Panc1 (cell line): ENCODE measurements around the gene NOL4L. TPM values are rescaled to one million over a fixed set of nuclear protein-coding genes. Genes with fewer than 3 reads are reported as not detected.
A peak's percentile ranks its signal among the peaks of the same experiment; 100 is the strongest.

ENCODE experiments used
- ATAC-seq: fragments of 200-7000 bp; cut with Tn5 transposase; 2 replicates; pipeline ENCODE4 v1.9.1; 2020; ENCODE audit warnings: mild to moderate bottlenecking, moderate library complexity
- Bru-seq: library from RNA; stranded (reverse); fragments of 400-500 nt; gene quantifications from one replicate; lab custom pipeline; 2021; lab: Mats Ljungman, UMichigan
- BruChase-seq, 2 experiments: library from RNA; stranded (reverse); fragments of 400-500 nt; gene quantifications; one replicate each; lab custom pipeline; 2021; lab: Mats Ljungman, UMichigan
- BruUV-seq: library from RNA; stranded (reverse); fragments of 400-500 nt; replicated peaks from 2 replicates; lab custom pipeline; 2021; lab: Mats Ljungman, UMichigan
- CTCF ChIA-PET: fragments of 300-600 bp; sonication (Branson Sonifier 250); formaldehyde crosslinking; loops from one replicate; lab custom pipeline; 2022; ENCODE audit warnings: antibody characterized with exemption; lab: Charles Lee
- POLR2A ChIA-PET: fragments of 300-600 bp; sonication (Branson Sonifier 250); formaldehyde crosslinking; loops from one replicate; lab custom pipeline; 2022; ENCODE audit warnings: antibody characterized with exemption; lab: Charles Lee
- DNase-seq: peaks from one replicate; pipeline ENCODE4 v3.0.0-alpha.2; 2010; ENCODE audit warnings: low read depth, low spot score
- H3K27ac ChIP-seq: 2 replicates; pipeline ENCODE4 v1.5.1; 2011; ENCODE audit warnings: mild to moderate bottlenecking, low read length, inconsistent platforms
- H3K27me3 ChIP-seq: fragments of 200-500 bp; sonication (Bioruptor generic); 2 replicates; pipeline ENCODE4 v1.6.0; 2014; ENCODE audit warnings: low read length, inconsistent platforms; ENCODE audit not compliant: control insufficient read depth, insufficient read depth
- H3K36me3 ChIP-seq: fragments of 200-500 bp; sonication (Bioruptor generic); 2 replicates; pipeline ENCODE4 v1.5.1; 2014; ENCODE audit warnings: inconsistent platforms, mild to moderate bottlenecking, low read length, moderate library complexity; ENCODE audit not compliant: control insufficient read depth, insufficient read depth
- H3K4me1 ChIP-seq: 2 replicates; pipeline ENCODE4 v1.5.1; 2011; ENCODE audit warnings: inconsistent platforms, mild to moderate bottlenecking, low read length, moderate library complexity; ENCODE audit not compliant: control insufficient read depth, insufficient read depth
- H3K4me3 ChIP-seq, 2 experiments: 2 replicates each; pipeline ENCODE4 v1.5.1; 2011 to 2012; ENCODE audit warnings: low read depth in 2 of 2, low read length in 2 of 2, mild to moderate bottlenecking in 2 of 2, inconsistent platforms in 1 of 2, moderate library complexity in 1 of 2
- H3K9me3 ChIP-seq: fragments of 200-500 bp; sonication (Bioruptor generic); 2 replicates; pipeline ENCODE4 v1.5.1; 2014; ENCODE audit warnings: low read depth, mild to moderate bottlenecking, inconsistent platforms, low read length, moderate library complexity; ENCODE audit not compliant: control insufficient read depth, insufficient read depth
- POLR2AphosphoS5 ChIP-seq: IDR thresholded peaks from 2 replicates; pipeline ENCODE4 v1.6.1; 2012; ENCODE audit warnings: mild to moderate bottlenecking, low read depth, low read length, moderate library complexity
- SIN3A ChIP-seq: IDR thresholded peaks from 2 replicates; pipeline ENCODE4 v1.6.1; 2012; ENCODE audit warnings: low read depth, mild to moderate bottlenecking, low read length, moderate library complexity, borderline replicate concordance; ENCODE audit not compliant: insufficient read depth
- TCF7L2 ChIP-seq: IDR thresholded peaks from 2 replicates; pipeline ENCODE4 v1.6.1; 2011; ENCODE audit warnings: mild to moderate bottlenecking, low read depth, low read length, inconsistent platforms
- in situ Hi-C: cut with HindIII; loops from 2 replicates; pipeline ENCODE4 v1.10.0; 2016; ENCODE audit warnings: low sequenced_read_pairs, low pct_unique_long_range_greater_than_20kb
- intact Hi-C: fragments of 100-400 bp; cut with micrococcal nuclease; formaldehyde crosslinking; loops from one replicate; pipeline ENCODE4 v1.10.0; 2022; ENCODE audit not compliant: unreplicated experiment
- long read RNA-seq: library from polyadenylated mRNA; unstranded; transcript quantifications from one replicate; pipeline ENCODE4 v2.0.0, GENCODE V29; 2021; ENCODE audit not compliant: unreplicated experiment
- polyA plus RNA-seq: library from polyadenylated mRNA; unstranded; fragments of >200 nt; gene quantifications from one replicate; pipeline ENCODE4 v1.2.1, GENCODE V29; 2012; ENCODE audit warnings: missing spikeins; ENCODE audit not compliant: insufficient read length
- total RNA-seq: library from RNA; stranded (reverse); gene quantifications from one replicate; pipeline ENCODE4 v1.2.1, GENCODE V29; 2021; ENCODE audit not compliant: unreplicated experiment
- TF ChIP-seq, protein P1 (sequence below): fragments of 450-650 bp; IDR thresholded peaks from 2 replicates; pipeline ENCODE4 v1.5.1; 2017; ENCODE audit warnings: mild to moderate bottlenecking

NOL4L gene
- total RNA-seq, result 21.6 TPM
- 26.3 TPM for polyA plus RNA-seq
- percentile 49 among the genes with signal in this experiment for Bru-seq, nascent RNA
- BruChase-seq, experiment 1, labeled RNA remaining after a 2-hour chase, result percentile 52 among the genes with signal in this experiment
- percentile 49 among the genes with signal in this experiment for BruChase-seq, experiment 2, labeled RNA remaining after a 6-hour chase
- long read RNA-seq, full-length matches to known transcripts, result 1 of 36 reads
- long read RNA-seq, partial matches to known transcripts, result 7 of 36 reads
- long read RNA-seq, other reads (novel, unspliced or antisense), result 28 of 36 reads

- BruUV-seq, result no TSS peak
- in situ Hi-C loops (no loop called here), intact Hi-C loops (no loop called here)
- Histone ChIP-seq H3K27me3 (peaks cover 3% of the 10 kb centered on the region; the same call in 1 of the 2 replicates), H3K27ac (no peak within 1 kb of the TSS), H3K9me3 (no peaks in the 10 kb centered on the region), H3K4me3 (peak within 1 kb of the TSS; percentile 50 to 62), H3K36me3 (no peaks in the 10 kb centered on the region), H3K4me1 (peaks cover 17% of the 10 kb centered on the region)
- peak; percentile 55 for ATAC-seq
- CTCF ChIA-PET, result no interaction called here
- no peak for DNase-seq
- no peak for TF ChIP-seq SIN3A
- TF ChIP-seq TCF7L2, result no peak
- TF ChIP-seq, protein P1, sequence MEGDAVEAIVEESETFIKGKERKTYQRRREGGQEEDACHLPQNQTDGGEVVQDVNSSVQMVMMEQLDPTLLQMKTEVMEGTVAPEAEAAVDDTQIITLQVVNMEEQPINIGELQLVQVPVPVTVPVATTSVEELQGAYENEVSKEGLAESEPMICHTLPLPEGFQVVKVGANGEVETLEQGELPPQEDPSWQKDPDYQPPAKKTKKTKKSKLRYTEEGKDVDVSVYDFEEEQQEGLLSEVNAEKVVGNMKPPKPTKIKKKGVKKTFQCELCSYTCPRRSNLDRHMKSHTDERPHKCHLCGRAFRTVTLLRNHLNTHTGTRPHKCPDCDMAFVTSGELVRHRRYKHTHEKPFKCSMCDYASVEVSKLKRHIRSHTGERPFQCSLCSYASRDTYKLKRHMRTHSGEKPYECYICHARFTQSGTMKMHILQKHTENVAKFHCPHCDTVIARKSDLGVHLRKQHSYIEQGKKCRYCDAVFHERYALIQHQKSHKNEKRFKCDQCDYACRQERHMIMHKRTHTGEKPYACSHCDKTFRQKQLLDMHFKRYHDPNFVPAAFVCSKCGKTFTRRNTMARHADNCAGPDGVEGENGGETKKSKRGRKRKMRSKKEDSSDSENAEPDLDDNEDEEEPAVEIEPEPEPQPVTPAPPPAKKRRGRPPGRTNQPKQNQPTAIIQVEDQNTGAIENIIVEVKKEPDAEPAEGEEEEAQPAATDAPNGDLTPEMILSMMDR, result no peak
- TF ChIP-seq POLR2AphosphoS5, result no peak
- POLR2A ChIA-PET, result no interaction called here
These were observed at the start of gene NOL4L for GRCh38 chr20:32585011-32585585. TSS of gene NOL4L (minus strand) at chr20:32585333. CDS start at chr20:32584890, 443 bp downstream.

GRCh38 chr20:32634041-32634805, 49.1 kb upstream of the NOL4L start:
- H3K27me3 ChIP-seq, result no peaks in the 10 kb centered on the region
- H3K9me3 ChIP-seq, result no peaks in the 10 kb centered on the region
- H3K4me3 ChIP-seq, result no peak overlapping the region
- in situ Hi-C loops, result no loop called here
- ATAC-seq (no peak), DNase-seq (no peak)
- BruUV-seq, result no TSS peak
- intact Hi-C loops, result no loop called here
- TF ChIP-seq SIN3A, result no peak
- TF ChIP-seq, protein P1, result no peak
- no peak for TF ChIP-seq TCF7L2
- CTCF ChIA-PET, result no interaction called here
- POLR2A ChIA-PET, result interaction anchor here (0.7 kb wide), 1 partner anchor 155 kb away, joined by 3 read pairs; no protein-coding TSS in a partner anchor
- no peaks in the 10 kb centered on the region for H3K36me3 ChIP-seq
- no peaks in the 10 kb centered on the region for H3K4me1 ChIP-seq
- no peak overlapping the region; the same call in 1 of the 2 replicates for H3K27ac ChIP-seq
